A673 (cell line): ENCODE data around the gene RSAD1. TPM values are rescaled to one million over a fixed set of nuclear protein-coding genes. Genes with fewer than 3 reads are reported as not detected.

Experiments used
- BruUV-seq: library from RNA; stranded (reverse); fragments of 400-500 nt; replicated peaks from 2 replicates; lab custom pipeline; 2021; lab: Mats Ljungman, UMichigan
- CTCF ChIA-PET: fragments of 300-600 bp; sonication (Branson Sonifier 250); formaldehyde crosslinking; loops from one replicate; lab custom pipeline; 2022; ENCODE audit warnings: antibody characterized with exemption; lab: Charles Lee
- POLR2A ChIA-PET: fragments of 300-600 bp; sonication (Branson Sonifier 250); formaldehyde crosslinking; loops from one replicate; lab custom pipeline; 2022; ENCODE audit warnings: antibody characterized with exemption; ENCODE audit not compliant: low non-redundant PET; lab: Charles Lee
- DNase-seq: peaks from one replicate; pipeline ENCODE4 v3.0.0-alpha.2; 2015; ENCODE audit warnings: low spot score
- H3K27ac ChIP-seq: fragments of 200-600 bp; sonication (generic); 2 replicates; pipeline ENCODE4 v1.5.1; 2016; ENCODE audit warnings: mixed run types, low read depth, mild to moderate bottlenecking, mixed read lengths, antibody characterized with exemption, low read length; ENCODE audit not compliant: poor library complexity, severe bottlenecking
- H3K27me3 ChIP-seq: fragments of 200-600 bp; sonication (generic); replicated peaks from 2 replicates; pipeline ENCODE4 v1.6.1; 2017; ENCODE audit warnings: mixed run types, low read depth, mild to moderate bottlenecking, mixed read lengths, antibody characterized with exemption, low read length; ENCODE audit not compliant: insufficient read depth, poor library complexity
- H3K36me3 ChIP-seq: fragments of 200-600 bp; sonication (generic); 2 replicates; pipeline ENCODE4 v1.6.1; 2016; ENCODE audit warnings: mixed run types, mild to moderate bottlenecking, mixed read lengths, antibody characterized with exemption, low read length; ENCODE audit not compliant: insufficient read depth, poor library complexity, severe bottlenecking
- H3K4me1 ChIP-seq: fragments of 200-600 bp; sonication (generic); 2 replicates; pipeline ENCODE4 v1.6.1; 2017; ENCODE audit warnings: mixed run types, mild to moderate bottlenecking, mixed read lengths, antibody characterized with exemption, low read length; ENCODE audit not compliant: insufficient read depth, poor library complexity, severe bottlenecking
- H3K4me3 ChIP-seq: fragments of 200-600 bp; sonication (generic); 2 replicates; pipeline ENCODE4 v1.5.1; 2016; ENCODE audit warnings: low read depth, mixed run types, mild to moderate bottlenecking, mixed read lengths, low read length; ENCODE audit not compliant: poor library complexity, severe bottlenecking
- H3K9me3 ChIP-seq: fragments of 200-600 bp; sonication (generic); 2 replicates; pipeline ENCODE4 v1.6.1; 2016; ENCODE audit warnings: mixed run types, low read depth, mild to moderate bottlenecking, mixed read lengths, antibody characterized with exemption, low read length; ENCODE audit not compliant: poor library complexity, severe bottlenecking
- CTCF ChIP-seq: fragments of 300-800, 200-600 bp; sonication (generic); conservative IDR thresholded peaks from 2 replicates; pipeline ENCODE4 v1.5.1; 2017; ENCODE audit warnings: low read depth, mild to moderate bottlenecking, antibody characterized with exemption, low read length, moderate library complexity, mixed read lengths
- EZH2 ChIP-seq: fragments of 200-600 bp; sonication (generic); IDR thresholded peaks from 2 replicates; pipeline ENCODE4 v1.6.1; 2017; ENCODE audit warnings: borderline replicate concordance, low read depth, mild to moderate bottlenecking, mixed read lengths, antibody characterized with exemption, low read length; ENCODE audit not compliant: poor library complexity, severe bottlenecking
- intact Hi-C: fragments of 100-400 bp; cut with micrococcal nuclease; formaldehyde crosslinking; loops from one replicate; pipeline ENCODE4 v1.10.0; 2022; ENCODE audit not compliant: unreplicated experiment
- total RNA-seq: library from RNA; stranded (reverse); gene quantifications from 2 replicates; pipeline ENCODE4 v1.2.3, GENCODE V29; 2021

RSAD1 gene
- total RNA-seq, 1 experiment from 2014 or later, result 44.3 TPM

GRCh38 chr17:50522766-50523165 is 44.1 kb downstream of the RSAD1 start:
- Histone ChIP-seq H3K4me3 (no peak overlapping the region), H3K4me1 (no peaks in the 10 kb centered on the region), H3K27ac (no peak overlapping the region), H3K36me3 (no peaks in the 10 kb centered on the region), H3K27me3 (no peaks in the 10 kb centered on the region), H3K9me3 (no peaks in the 10 kb centered on the region)
- ChIA-PET CTCF (no interaction called here), POLR2A (no interaction called here)
- no TSS peak for BruUV-seq
- intact Hi-C loops, result no loop called here
- TF ChIP-seq EZH2 (no peak), CTCF (no peak)
- no peak for DNase-seq

- intact Hi-C loops, result no loop called here
- H3K9me3 ChIP-seq, result no peaks in the 10 kb centered on the region
- POLR2A ChIA-PET, result no interaction called here
- CTCF ChIA-PET, result no interaction called here
- H3K27ac ChIP-seq, result no peak overlapping the region
- no peaks in the 10 kb centered on the region for H3K36me3 ChIP-seq
- H3K4me1 ChIP-seq, result no peaks in the 10 kb centered on the region
- no TSS peak for BruUV-seq
- no peak overlapping the region for H3K4me3 ChIP-seq
- DNase-seq, result no peak
- TF ChIP-seq CTCF (no peak), EZH2 (no peak)
- no peaks in the 10 kb centered on the region for H3K27me3 ChIP-seq
These were observed 44.5 kb downstream of the RSAD1 start for GRCh38 chr17:50523208-50523607.

GRCh38 chr17:50524838-50525237 is 46.2 kb downstream of the RSAD1 start:
- Histone ChIP-seq H3K27me3 (no peaks in the 10 kb centered on the region), H3K9me3 (no peaks in the 10 kb centered on the region), H3K36me3 (no peaks in the 10 kb centered on the region), H3K27ac (no peak overlapping the region), H3K4me3 (no peak overlapping the region), H3K4me1 (no peaks in the 10 kb centered on the region)
- ChIA-PET CTCF (no interaction called here), POLR2A (interaction anchor here (0.6 kb wide), 1 partner anchor 1555 kb away, joined by 3 read pairs; no protein-coding TSS in a partner anchor)
- TF ChIP-seq CTCF, result no peak
- TF ChIP-seq EZH2, result no peak
- intact Hi-C loops, result no loop called here
- BruUV-seq, result no TSS peak
- no peak for DNase-seq
